HG02642 (cell line): ENCODE results near the gene CIAO2B.

Source experiments
- ATAC-seq: cut with Tn5 transposase; IDR thresholded peaks from one replicate; pipeline ENCODE4 v1.9.1; 2021; ENCODE audit warnings: mild to moderate bottlenecking; ENCODE audit not compliant: unreplicated experiment, poor library complexity

Gene CIAO2B

DNA sequence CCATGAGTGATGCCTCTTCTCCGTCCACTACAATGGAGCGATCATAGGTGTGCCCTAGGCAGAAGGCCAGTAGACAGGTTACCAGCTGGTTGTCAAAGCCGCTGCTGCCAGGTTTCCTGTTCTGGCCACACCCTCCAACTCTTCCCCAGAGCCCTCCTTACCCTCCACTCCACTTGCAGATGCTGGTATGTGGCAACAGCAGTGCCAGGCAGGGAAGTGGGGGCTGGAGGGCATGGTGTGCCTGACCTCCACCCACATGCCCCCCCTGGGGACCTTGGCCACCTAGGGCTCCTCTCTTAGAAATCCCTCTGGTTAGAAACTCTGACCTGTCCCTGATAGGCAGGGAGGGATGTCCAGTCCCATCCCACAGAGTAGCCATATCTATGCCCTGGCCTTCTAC is 10.3 kb downstream of the CIAO2B start:
- no peak for ATAC-seq

DNA sequence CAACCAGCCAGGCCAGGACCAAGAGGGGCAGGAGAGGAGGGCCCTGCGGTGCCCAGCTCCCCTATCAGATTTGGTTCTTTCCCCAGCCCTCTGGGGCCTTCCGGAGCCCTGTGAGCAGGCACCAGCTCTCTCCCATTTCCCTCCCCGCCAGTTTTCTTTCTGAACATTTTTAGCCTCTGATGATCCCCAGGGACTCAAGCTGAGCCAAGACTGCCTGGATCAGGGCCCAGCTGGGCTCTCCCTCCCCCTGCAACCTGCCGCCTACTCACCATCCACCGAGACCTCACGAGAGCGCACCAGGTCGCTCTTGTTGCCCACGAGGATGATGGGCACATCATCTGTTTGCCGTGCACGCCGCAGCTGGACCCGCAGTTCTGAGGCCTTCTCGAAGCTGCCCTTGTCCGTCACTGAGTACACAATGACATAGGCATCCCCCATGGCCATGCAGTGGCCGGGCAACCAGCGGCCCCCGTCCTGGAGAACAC is 10.9 kb downstream of the CIAO2B start:
- ATAC-seq: no peak

DNA sequence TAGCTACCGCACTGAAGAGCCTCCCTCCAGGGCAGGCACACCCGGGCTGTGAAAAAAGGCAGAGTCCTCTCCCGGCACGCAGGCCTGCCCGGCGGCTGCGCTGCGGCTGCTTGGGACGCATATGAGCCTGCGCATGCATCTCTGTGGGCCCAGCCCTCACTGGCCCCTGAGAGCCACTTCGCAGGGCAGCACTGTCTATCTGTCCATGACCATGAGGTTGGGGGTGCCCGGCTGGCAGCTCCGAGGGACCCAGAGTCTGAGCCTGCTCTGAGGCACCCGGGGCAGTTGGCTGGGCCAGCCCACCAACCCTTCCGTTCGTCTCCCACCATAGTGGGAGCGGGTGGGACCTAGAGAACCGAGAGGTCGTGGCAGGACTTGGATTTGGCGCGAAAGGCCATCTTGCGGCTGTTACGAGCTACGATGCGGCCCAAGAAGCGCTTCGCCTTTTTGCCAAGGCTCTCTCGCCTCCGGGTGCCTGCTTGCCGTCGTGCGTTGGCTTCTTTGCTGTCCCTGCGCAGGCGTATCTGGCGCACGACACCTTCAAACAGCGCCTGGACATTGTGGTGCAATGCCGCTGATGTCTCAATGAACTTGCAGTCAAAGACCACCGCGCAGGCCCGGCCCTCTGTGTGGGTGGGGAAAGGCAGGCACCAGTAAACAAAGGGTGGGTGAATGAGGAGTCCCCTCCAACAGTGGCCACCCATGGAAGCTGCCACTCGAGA is 12.3 kb downstream of the CIAO2B start:
- no peak for ATAC-seq

DNA sequence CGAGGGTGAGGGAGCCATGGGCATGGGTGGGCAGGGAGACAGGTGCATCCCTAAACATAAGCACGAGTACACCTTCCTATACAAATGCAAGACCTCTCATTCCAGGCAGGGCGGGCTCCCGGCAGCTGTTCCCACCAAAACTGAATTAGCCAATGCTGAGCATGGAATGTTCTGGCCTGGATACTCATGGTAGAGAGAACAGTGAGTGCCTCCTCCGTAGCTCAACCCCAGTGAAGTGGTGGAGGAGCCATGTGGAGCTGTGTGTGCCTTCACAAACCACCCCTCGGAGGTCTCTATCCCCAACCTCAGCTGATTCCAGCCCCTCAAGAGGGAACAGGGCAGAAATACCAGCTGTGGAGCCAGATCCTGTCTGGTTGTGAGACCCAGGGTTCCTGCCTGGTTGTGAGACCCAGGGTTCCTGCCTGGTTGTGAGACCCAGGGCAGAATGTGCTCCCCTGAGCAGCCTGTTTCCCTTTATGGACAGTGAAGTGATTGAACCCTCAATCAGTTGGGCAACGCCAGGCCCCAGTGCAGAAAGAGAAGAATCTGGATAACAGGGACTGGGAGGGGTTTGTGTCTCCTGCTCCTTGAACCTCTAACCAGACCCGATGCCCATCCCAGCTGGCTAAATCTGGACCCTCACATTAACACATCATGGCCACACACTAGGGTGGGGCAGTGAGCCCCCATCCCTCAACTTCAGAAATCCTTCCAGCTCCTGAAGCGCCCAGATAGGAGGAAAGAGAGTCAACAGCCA is 13.1 kb downstream of the CIAO2B start:
- ATAC-seq: no peak

DNA sequence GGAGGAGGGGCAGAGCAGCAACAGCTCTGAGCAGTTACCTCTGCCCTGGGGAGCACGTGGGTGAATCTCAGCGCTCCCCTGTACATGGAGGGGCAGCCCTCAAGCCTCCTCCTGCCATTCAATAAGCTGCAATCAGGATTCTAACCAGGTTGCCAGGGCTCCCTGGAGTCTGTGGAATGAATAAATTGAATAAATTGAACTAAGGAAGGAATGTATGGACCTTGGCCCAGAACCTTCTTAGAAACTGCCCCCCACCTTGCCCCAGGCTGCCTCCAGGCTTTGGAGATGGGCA is 14.0 kb downstream of the CIAO2B start:
- no peak for ATAC-seq

DNA sequence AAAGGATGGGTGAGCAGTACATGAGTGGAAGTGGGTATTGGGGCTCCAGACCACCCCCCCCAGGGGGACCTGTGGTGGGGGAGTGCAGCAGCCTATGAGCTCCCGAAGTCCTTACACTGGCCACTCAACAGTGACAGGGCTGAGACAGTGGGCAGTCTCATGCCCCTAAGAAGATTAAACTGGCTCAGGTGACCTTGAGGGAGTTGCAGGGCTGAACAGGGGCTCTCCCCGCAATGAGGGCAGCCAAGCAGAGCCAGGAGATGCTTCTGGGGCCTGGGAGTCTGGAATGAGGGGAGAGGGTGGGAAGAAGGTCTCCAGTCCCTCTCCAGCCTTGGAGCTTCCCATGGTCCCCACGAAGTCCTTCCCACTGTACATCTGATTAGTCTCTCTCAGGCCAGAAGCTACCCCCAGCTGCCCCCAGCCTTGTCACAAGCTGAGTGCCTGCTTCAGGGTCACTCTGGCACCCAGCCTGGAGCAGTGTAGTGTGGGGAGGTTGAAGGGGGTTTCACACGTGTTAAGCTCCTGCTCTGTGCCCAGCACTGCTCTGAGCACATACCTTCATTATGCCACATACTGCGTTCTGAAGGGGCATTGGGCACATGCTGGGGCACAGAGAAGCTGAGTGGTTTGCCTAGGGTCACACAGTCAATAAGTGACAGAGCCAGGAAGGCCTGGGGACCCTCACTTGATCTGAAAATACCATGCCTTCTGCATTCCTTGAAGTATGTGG is 14.5 kb downstream of the CIAO2B start:
- ATAC-seq: no peak

DNA sequence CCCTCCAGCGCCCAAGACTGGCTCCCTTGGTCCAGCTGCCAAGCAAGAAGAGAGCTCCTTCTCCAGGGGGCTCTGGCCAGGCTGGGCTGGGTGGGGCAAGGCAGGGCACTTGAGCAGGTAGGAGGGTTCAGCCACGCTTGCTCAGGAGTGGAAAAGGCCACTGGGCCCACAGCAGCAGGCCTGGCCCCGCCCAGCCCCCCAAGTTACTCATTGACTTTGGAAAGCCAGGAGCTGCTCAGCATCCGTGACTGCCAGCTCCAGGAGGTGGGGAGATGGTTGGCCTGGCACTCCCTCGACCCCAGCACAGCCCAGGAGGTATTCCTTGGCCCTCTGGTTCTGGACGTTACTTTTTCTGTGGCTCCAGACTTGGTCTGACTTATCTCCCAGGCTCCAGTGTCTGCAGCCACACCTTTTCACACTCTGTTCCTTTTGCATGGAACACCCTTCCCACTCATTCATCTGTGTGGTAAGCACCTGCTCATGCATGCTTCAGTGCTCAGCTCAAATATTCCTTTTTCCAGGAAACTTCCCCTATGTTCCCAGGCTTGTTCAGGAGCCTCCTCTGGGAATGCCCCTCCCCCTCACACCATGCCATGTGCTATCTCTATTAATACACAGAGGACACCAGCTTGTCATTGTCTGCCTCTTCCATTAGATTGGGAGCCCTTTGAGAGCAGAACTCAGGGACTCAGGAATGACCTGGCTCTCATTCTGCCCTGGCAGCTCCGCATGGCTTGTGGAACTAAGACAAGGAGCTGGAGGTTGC is 15.2 kb downstream of the CIAO2B start, which contains the start of gene CDH16:
Gene CDH16, minus strand, starts transcription at position 83 of the 766 bp plus-strand sequence. CDS start 820 bp downstream, outside the sequence.
- ATAC-seq: no peak

DNA sequence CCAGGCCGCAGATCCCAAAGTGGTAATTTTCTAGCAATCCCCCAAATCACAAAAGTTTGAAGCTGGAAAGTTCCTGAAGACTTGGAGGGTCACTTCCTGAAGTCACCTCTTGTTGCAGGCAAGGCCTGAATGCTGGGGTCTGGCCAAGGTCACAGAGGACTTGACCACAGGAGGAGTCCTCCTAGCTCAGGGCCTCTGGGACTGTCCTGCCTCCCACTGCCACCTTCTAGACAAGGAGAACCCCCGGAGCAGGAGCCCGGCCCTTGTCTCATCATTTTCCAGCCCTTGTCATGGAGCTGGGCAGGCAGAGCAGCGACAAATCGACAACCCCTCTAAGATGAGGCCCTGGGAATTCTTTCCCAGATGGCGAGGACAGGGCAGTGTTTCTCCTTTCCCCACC is 15.8 kb downstream of the CIAO2B start:
- ATAC-seq: no peak

DNA sequence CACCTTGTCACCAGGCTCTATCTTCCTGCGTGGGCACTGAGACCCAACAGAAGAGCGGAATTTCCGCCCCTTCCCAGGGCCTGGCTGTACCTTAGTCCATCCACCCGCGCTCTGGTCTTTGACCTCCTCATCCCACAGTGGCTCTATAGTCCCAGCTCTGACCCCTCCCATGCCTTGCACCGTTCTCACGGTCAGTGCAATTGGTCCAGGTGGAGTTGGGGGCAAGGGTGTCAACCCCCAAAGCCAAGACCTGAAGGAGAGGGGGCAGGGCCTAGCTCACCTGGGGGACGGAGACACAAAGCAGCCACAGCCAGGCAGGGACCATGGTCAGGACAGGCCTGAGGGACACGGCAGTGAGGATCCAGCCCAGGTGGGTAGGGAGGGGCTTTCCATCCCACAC is 16.5 kb downstream of the CIAO2B start:
- no peak for ATAC-seq

DNA sequence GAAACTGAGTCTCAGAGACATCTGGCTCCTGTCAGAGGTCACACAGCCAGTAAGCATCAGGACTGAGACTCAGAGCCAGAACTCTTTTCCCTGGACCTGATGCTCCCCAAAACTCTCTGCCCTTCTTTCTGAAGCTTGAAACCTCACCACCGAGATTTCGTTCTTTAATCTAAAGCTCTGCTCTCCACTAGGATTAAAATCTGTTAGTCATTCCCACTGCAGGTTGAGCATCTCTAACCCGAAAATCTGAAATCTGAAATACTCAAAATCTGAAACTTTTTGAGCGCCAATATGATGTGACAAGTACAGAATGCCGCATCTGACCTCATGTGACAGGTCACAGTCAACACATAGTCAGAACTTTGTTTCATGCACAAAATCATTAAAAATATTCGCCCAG is 17.7 kb downstream of the CIAO2B start:
- no peak for ATAC-seq

DNA sequence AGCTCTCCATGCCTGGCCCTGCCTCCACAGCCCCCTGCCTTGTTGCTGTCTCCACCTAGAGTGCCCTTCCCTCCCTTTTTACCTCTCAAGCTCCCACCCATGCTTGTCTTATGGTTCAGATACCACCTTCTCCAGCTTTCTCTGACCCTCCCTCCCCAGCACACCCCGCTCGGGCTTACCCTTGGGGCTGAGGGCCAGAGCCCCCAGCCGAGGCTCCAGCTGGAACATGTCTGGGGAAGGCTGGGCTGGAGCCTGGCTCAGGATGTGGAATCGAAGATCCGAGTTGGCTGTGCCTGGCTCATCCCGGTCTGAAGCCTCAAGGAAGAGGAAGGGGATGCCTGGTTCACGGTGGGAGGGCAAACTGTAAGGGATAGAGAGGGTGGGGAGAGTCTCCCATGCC is 19.2 kb downstream of the CIAO2B start:
- ATAC-seq: no peak

DNA sequence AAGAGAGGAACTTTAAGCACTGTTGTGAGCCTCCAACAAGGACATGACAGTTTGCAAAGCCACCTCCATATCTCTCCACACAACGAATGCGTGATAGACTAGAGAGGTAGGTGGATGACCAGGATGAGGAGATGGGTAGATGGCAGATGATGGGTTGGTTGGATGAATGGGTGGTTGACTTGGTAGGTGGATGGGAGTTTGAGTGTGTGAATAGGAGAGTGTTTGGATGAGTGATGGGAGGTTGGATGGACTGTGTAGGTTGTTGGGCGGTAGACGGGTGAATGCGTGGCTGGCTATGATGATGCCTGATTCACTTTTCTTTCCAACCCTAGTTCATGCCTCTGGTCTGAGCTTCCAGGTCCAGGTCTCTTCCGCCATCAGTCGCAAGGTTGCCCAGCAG is 19.7 kb downstream of the CIAO2B start:
- ATAC-seq: no peak

DNA sequence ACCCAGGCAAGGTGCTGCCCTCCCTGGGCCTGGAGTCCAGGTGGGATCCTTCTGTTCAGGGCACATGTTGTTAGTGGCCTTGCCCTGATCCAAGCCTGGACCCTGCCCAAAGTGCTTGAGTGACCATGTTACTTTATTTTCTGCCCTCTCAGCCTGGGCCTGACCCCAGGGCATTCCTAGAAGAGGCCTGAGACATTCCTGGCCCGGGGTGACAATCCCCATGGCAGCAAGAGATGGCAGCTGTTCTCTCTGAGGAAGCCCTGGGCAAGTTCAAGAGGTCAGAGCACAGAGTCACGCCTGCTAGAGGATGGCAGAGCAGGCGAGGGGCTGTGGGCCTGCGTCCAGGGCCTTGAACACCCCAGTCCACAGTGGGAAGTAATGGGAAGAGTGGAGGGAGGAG is 20.5 kb downstream of the CIAO2B start:
- no peak for ATAC-seq

DNA sequence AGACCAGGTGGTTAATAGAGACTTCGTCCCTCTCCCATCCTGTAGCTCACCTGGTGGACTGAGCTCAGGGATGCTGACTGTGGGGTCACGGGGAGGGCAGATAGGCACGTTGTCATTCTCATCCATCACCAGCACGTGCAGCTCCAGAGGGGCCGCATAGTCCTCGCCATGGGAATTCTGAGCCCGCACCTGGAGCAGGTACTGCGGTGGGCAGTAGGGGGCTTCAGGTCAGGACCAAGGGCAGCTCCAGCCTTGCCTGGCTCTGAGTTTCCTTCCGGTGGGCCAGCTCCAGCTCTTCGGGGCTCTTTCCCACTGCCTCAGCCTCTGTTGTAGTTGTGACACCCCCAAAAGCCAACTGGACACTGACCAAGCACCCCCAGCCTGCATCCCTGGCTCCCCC is 21.1 kb downstream of the CIAO2B start:
- ATAC-seq: no peak

DNA sequence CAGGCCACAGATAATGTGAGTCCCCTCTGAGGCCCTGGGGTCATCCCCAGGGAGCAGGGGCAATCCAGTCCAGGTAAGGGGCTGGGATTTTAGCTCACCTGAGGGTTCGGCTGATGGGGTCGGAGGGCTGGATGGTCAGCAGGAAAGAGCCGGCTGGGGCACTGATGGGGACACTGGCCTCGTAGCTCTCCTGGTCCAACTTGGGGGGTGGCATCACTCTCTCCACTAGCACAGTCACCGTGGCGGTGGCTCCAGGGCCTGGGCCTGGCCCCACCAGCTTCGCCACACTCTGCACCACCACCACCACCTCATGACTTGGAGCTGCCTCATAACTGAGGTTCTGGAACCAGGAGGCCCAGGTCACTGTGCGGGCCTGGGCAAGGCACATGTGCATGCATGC is 22.4 kb downstream of the CIAO2B start:
- ATAC-seq: no peak

DNA sequence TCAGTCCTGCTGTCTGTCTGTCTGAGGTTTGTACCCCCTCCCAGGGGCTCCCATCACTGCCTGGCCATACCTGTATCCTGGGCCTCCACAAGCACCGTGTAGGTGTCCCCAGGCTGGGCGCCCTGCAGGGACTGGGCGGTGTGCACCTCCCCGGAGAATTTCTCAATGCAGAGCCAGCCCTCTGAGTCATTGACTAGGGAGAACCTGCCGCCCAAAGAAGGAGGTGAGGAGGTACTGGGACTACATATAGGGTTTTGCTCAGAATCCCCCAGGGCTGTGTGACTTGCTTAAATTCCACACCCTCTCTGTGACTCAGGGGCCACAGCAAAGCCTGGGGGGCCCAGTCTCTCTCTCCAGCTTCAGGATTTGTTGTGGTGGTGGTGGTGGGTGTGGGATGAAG is 23.1 kb downstream of the CIAO2B start:
- no peak for ATAC-seq

DNA sequence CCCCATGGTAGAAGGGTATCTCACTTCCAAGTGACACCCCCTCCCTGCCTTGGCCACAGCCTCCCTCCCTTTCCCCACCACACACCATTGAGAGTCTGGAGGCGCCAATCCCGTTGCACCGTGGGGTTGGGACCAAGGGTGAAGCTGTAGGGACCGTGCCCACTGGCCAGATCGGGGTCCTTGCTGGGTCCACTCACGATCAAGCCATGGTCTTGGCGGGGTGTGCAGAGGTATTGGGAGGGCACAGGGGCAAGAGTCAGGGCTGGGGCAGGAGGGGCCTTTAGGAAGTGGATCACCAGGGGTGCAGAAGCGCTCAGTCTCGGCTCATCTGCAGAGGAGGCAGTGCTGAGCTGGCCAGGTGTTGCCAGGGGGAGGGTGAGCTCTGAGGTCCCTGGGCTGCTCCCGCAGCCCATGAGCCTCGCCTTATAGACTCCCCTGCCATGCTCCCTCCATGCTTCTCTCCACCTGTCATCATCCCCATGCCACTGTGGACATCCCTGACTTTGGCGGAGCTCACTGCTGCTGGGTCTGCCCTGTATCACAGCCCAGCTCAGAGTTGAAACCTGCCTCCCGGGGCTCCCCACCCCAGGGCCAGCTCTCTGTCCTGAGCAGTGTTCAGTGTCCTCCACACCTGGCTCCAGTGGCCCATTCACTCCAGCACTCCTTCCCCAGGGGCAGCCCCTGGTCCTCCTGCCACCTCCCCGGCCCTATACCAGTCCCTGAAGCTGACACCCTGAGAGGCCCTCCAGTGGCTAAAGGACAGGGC is 23.8 kb downstream of the CIAO2B start:
- ATAC-seq: no peak

DNA sequence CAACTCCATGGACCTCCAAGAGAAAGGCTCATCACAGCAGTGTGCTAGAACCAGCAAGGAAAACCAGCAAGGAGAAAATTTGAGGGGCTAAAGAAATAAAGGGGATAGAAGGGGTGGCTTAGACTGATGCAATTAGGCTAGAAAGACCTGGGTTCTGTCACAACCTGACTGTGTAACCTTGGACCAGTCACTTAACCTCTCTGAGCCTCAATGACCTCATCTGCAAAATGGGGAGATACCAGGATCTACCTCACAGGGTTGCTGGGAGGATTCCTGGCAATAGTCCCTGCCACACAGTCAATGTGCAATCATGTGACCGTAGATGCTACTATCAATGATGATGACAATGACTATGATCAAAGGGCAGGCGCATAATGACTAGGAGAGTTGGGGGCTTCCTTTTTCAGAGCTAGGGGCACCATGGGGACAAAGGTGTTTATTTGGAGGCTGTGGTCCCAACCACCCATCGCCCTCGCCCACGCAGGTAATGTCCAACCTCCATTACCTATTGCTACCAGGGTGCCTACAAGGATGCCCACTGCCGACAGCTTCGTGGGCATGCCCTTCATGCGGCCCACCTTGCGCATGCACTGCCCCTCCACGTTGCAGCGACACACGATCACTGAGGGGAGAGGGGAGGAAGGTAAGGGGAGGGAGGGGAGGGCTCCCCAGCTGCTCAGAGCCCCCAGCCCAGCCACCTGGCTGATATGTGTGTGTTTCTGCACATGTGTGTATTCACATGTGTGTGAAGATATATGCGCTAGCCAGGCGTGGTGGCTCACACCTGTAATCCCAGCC is 25.2 kb downstream of the CIAO2B start:
- ATAC-seq: no peak

DNA sequence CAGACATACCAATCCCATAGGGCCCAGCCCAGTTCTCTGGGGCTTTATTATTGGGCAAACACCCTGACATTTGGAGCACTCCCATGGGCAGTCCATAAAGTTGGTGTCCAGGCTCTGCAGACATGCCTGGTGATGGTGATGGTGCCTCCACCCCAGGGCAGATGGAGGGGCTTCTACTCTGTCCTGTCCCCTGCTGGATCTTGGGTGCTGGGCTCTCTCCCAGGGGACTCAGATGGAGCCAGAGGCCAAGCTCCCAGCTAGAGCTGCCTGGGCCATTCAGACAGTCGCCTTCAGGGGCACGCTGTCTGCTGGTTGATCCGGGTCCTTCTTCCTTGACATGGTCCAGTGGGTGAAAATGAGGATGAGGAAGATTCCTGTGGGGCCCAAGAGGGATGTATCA is 26.1 kb downstream of the CIAO2B start:
- ATAC-seq: no peak
